ENCODE measurements around the gene EHD2.
"Not testable (repeated sequence)": the region's sequence is repeated elsewhere in the genome, so short reads cannot be mapped to it uniquely, and the experiment has no call there.

The EHD2 gene

GRCh38 chr19:47752440-47753211, 39.4 kb downstream of the EHD2 start:
- no peak for DNase-seq

- no peak for DNase-seq
These were observed 41.2 kb downstream of the EHD2 start for GRCh38 chr19:47754206-47755064.

GRCh38 chr19:47755065-47755761, 42.0 kb downstream of the EHD2 start:
- no peak for DNase-seq

- no peak for DNase-seq
These were observed 42.8 kb downstream of the EHD2 start for GRCh38 chr19:47755762-47756626.

GRCh38 chr19:47756627-47756929, 43.4 kb downstream of the EHD2 start:
- DNase-seq: no peak

GRCh38 chr19:47756953-47757608, 43.9 kb downstream of the EHD2 start:
- no peak for DNase-seq

GRCh38 chr19:47757617-47758442, 44.6 kb downstream of the EHD2 start:
- no peak for DNase-seq

GRCh38 chr19:47758443-47758804, 45.2 kb downstream of the EHD2 start:
- no peak for DNase-seq

GRCh38 chr19:47760632-47760999, 47.4 kb downstream of the EHD2 start:
- DNase-seq: no peak

- DNase-seq: no peak
These were observed 48.3 kb downstream of the EHD2 start for GRCh38 chr19:47761566-47761965.

GRCh38 chr19:47762151-47762550, 48.9 kb downstream of the EHD2 start:
- no peak for DNase-seq

- DNase-seq: no peak
These were observed 49.5 kb downstream of the EHD2 start for GRCh38 chr19:47762615-47763308.

GRCh38 chr19:47764705-47765104, 51.5 kb downstream of the EHD2 start:
- DNase-seq: not testable (repeated sequence)

- DNase-seq: peak; percentile 14
These were observed 52.5 kb downstream of the EHD2 start for GRCh38 chr19:47765523-47766358.

GRCh38 chr19:47766359-47766620, 53.1 kb downstream of the EHD2 start:
- no peak for DNase-seq

GRCh38 chr19:47766670-47767069, 53.4 kb downstream of the EHD2 start:
- DNase-seq: no peak

- DNase-seq: no peak
These were observed 54.1 kb downstream of the EHD2 start for GRCh38 chr19:47767349-47767748.

GRCh38 chr19:47768604-47769003, 55.4 kb downstream of the EHD2 start:
- no peak for DNase-seq

- DNase-seq: no peak
These were observed 56.3 kb downstream of the EHD2 start for GRCh38 chr19:47769534-47769933.

- DNase-seq: not testable (repeated sequence)
These were observed 58.1 kb downstream of the EHD2 start for GRCh38 chr19:47771291-47771690.

All from NCI-H1105 treated with DMSO at 0.1 percent for 48 hours (cell line).